HCT116 (cell line): ENCODE data around the gene HOXD10. TPM values are rescaled to one million over a fixed set of nuclear protein-coding genes. Genes with fewer than 3 reads are reported as not detected.

Experiments
- ATAC-seq: fragments of 200-7000 bp; cut with Tn5 transposase; 2 replicates; pipeline ENCODE4 v1.9.1; 2020; ENCODE audit warnings: mild to moderate bottlenecking, moderate library complexity
- BruUV-seq: library from RNA; stranded (reverse); fragments of 400-500 nt; replicated peaks from 2 replicates; lab custom pipeline; 2021; lab: Mats Ljungman, UMichigan
- CTCF ChIA-PET: fragments of 300-600 bp; sonication (Branson Sonifier 250); formaldehyde crosslinking; loops from one replicate; lab custom pipeline; 2021; ENCODE audit warnings: antibody characterized with exemption; lab: Charles Lee
- POLR2A ChIA-PET: fragments of 300-600, 350-600 bp; sonication (Branson Sonifier 250); formaldehyde crosslinking; loops from one replicate; lab custom pipeline; 2021; ENCODE audit warnings: antibody characterized with exemption; lab: Charles Lee
- RAD21 ChIA-PET, 2 experiments: fragments of 300-600 bp; sonication (Branson Sonifier 250); formaldehyde crosslinking; loops; one replicate each; lab custom pipeline; 2023; ENCODE audit warnings: low total read pairs in 2 of 2; ENCODE audit not compliant: uncharacterized antibody in 2 of 2, unreplicated experiment in 2 of 2, low non-redundant PET in 1 of 2; lab: Charles Lee
- DNase-seq: peaks from one replicate; pipeline ENCODE4 v3.0.0-alpha.2; 2010; ENCODE audit warnings: low read depth, low spot score
- H2AFZ ChIP-seq: fragments of 200-600 bp; shearing (Covaris generic), sonication (generic); 2 replicates; pipeline ENCODE4 v1.6.1; 2017; ENCODE audit warnings: low read depth, mixed run types, mixed read lengths, antibody characterized with exemption, low read length; ENCODE audit not compliant: poor library complexity, severe bottlenecking
- H3K27ac ChIP-seq: 2 replicates; pipeline ENCODE4 v1.5.1; 2012; ENCODE audit warnings: low read depth, low read length
- H3K27me3 ChIP-seq: fragments of 200-600 bp; sonication (generic); 2 replicates; pipeline ENCODE4 v1.6.1; 2016; ENCODE audit warnings: mixed run types, low read length, mixed read lengths; ENCODE audit not compliant: insufficient read depth
- H3K36me3 ChIP-seq, 2 experiments: fragments of 200-500 bp in 1 of 2; fragments of 200-600 bp in 1 of 2; sonication (Bioruptor generic) in 1 of 2; sonication (generic) in 1 of 2; 2 replicates each; pipeline versions ENCODE4 v1.5.1 to v1.6.1; 2014 to 2016; ENCODE audit warnings: low read length in 2 of 2, inconsistent platforms in 1 of 2, mixed read lengths in 1 of 2, mixed run types in 1 of 2; ENCODE audit not compliant: insufficient read depth in 2 of 2, control insufficient read depth in 1 of 2
- H3K4me1 ChIP-seq, 2 experiments: fragments of 200-600 bp in 1 of 2; sonication (generic) in 1 of 2; 2 replicates each; pipeline versions ENCODE4 v1.5.1 to v1.6.1; 2012 to 2017; ENCODE audit warnings: low read length in 2 of 2, inconsistent platforms in 1 of 2, mild to moderate bottlenecking in 1 of 2, mixed read lengths in 1 of 2, mixed run types in 1 of 2, moderate library complexity in 1 of 2; ENCODE audit not compliant: insufficient read depth in 2 of 2, control insufficient read depth in 1 of 2
- H3K4me2 ChIP-seq: fragments of 200-600 bp; sonication (generic); 2 replicates; pipeline ENCODE4 v1.6.1; 2017; ENCODE audit warnings: mixed run types, low read length, mixed read lengths
- H3K4me3 ChIP-seq, 2 experiments: fragments of 200-600 bp in 1 of 2; sonication (generic) in 1 of 2; replicated peaks in 1 of 2; 2 replicates each; pipeline ENCODE4 v1.5.1; 2011 to 2016; ENCODE audit warnings: low read length in 2 of 2, control low read depth in 1 of 2, low read depth in 1 of 2, mild to moderate bottlenecking in 1 of 2, mixed read lengths in 1 of 2, mixed run types in 1 of 2
- H3K79me2 ChIP-seq: fragments of 200-600 bp; sonication (generic); 2 replicates; pipeline ENCODE4 v1.6.1; 2017; ENCODE audit warnings: mild to moderate bottlenecking, mixed run types, low read length, moderate library complexity, mixed read lengths; ENCODE audit not compliant: insufficient read depth
- H3K9ac ChIP-seq: fragments of 200-600 bp; sonication (generic); 2 replicates; pipeline ENCODE4 v1.6.1; 2016; ENCODE audit warnings: low read length, mixed read lengths
- H3K9me2 ChIP-seq: fragments of 200-600 bp; sonication (generic), shearing (Covaris generic); 2 replicates; pipeline ENCODE4 v1.6.1; 2017; ENCODE audit warnings: mixed run types, mild to moderate bottlenecking, moderate library complexity; ENCODE audit not compliant: insufficient read depth
- H3K9me3 ChIP-seq, 2 experiments: fragments of 200-500 bp in 1 of 2; fragments of 200-600 bp in 1 of 2; sonication (Bioruptor generic) in 1 of 2; sonication (generic) in 1 of 2; 2 replicates each; pipeline ENCODE4 v1.6.1; 2014 to 2017; ENCODE audit warnings: low read length in 2 of 2, mixed read lengths in 2 of 2, inconsistent platforms in 1 of 2, low read depth in 1 of 2, mild to moderate bottlenecking in 1 of 2, mixed run types in 1 of 2, moderate library complexity in 1 of 2; ENCODE audit not compliant: control insufficient read depth in 1 of 2, insufficient read depth in 1 of 2
- H4K20me1 ChIP-seq: fragments of 200-600 bp; sonication (generic), shearing (Covaris generic); 2 replicates; pipeline ENCODE4 v1.6.1; 2017; ENCODE audit warnings: mixed run types, mild to moderate bottlenecking, moderate library complexity; ENCODE audit not compliant: insufficient read depth
- ATF3 ChIP-seq: IDR thresholded peaks from 2 replicates; pipeline ENCODE4 v1.6.1; 2012
- CEBPB ChIP-seq: IDR thresholded peaks from 2 replicates; pipeline ENCODE4 v1.6.1; 2012; ENCODE audit warnings: low read depth
- MAX ChIP-seq: IDR thresholded peaks from 2 replicates; pipeline ENCODE4 v1.6.1; 2012
- POLR2AphosphoS5 ChIP-seq: IDR thresholded peaks from 2 replicates; pipeline ENCODE4 v1.6.1; 2011; ENCODE audit warnings: mild to moderate bottlenecking, low read depth, low read length, moderate library complexity
- TCF7L2 ChIP-seq: IDR thresholded peaks from 2 replicates; pipeline ENCODE4 v1.7.0; 2011; ENCODE audit warnings: borderline replicate concordance, inconsistent platforms; ENCODE audit not compliant: insufficient read depth, insufficient read length; ENCODE audit errors: extremely low read depth
- YY1 ChIP-seq: IDR thresholded peaks from 2 replicates; pipeline ENCODE4 v1.6.1; 2011; ENCODE audit warnings: low read length, low read depth, moderate library complexity, mild to moderate bottlenecking; ENCODE audit not compliant: insufficient replicate concordance; ENCODE audit errors: extremely low read depth
- ZFX ChIP-seq: fragments of 450-650 bp; IDR thresholded peaks from 2 replicates; pipeline ENCODE4 v1.6.1; 2017
- intact Hi-C: fragments of 100-400 bp; cut with micrococcal nuclease; formaldehyde crosslinking; loops from 2 replicates; pipeline ENCODE4 v1.10.0; 2022
- total RNA-seq: library from RNA; stranded (reverse); gene quantifications from one replicate; pipeline ENCODE4 v1.2.1, GENCODE V29; 2021; ENCODE audit not compliant: unreplicated experiment

The HOXD10 gene
- total RNA-seq, 1 experiment from 2014 or later: not detected

- Histone ChIP-seq H3K27me3 (no peaks in the 10 kb centered on the region), H3K79me2 (no peaks in the 10 kb centered on the region), H3K9me3 (no peaks in the 10 kb centered on the region), H3K4me1 (peaks cover 5 to 18% of the 10 kb centered on the region in 2 experiments; a peak in 3 of 4 replicates), H3K4me2 (no peak overlapping the region), H3K27ac (no peak overlapping the region), H2AFZ (no peak overlapping the region), H4K20me1 (no peaks in the 10 kb centered on the region), H3K9ac (no peak overlapping the region), H3K4me3 (no peak overlapping the region), H3K9me2 (no peaks in the 10 kb centered on the region), H3K36me3 (no peaks in the 10 kb centered on the region)
- ChIA-PET CTCF (no interaction called here), POLR2A (no interaction called here), RAD21 (no interaction called here)
- no peak for ATAC-seq
- BruUV-seq: no TSS peak
- no peak for TF ChIP-seq CEBPB
- DNase-seq: no peak
- intact Hi-C loops: no loop called here
Observed at GRCh38 chr2:176093145-176093897, 23.3 kb upstream of the HOXD10 start.

GRCh38 chr2:176093898-176094249, 22.7 kb upstream of the HOXD10 start:
- H3K9me2 ChIP-seq: no peaks in the 10 kb centered on the region
- H3K79me2 ChIP-seq: no peaks in the 10 kb centered on the region
- H3K4me3 ChIP-seq: no peak overlapping the region
- TF ChIP-seq ZFX: no peak
- TF ChIP-seq MAX: no peak
- TF ChIP-seq TCF7L2: no peak
- no peak for TF ChIP-seq ATF3
- TF ChIP-seq POLR2AphosphoS5: no peak
- TF ChIP-seq YY1: no peak
- TF ChIP-seq, all 23 proteins: peak for 0
- intact Hi-C loops: no loop called here
- no peak for ATAC-seq
- Histone ChIP-seq H3K27ac (no peak overlapping the region), H3K9ac (no peak overlapping the region), H3K4me2 (no peak overlapping the region), H3K9me3 (no peaks in the 10 kb centered on the region), H3K27me3 (no peaks in the 10 kb centered on the region), H3K36me3 (no peaks in the 10 kb centered on the region), H3K4me1 (peaks cover 5 to 18% of the 10 kb centered on the region in 2 experiments; a peak in 3 of 4 replicates), H4K20me1 (no peaks in the 10 kb centered on the region), H2AFZ (no peak overlapping the region)
- DNase-seq: no peak
- ChIA-PET RAD21 (no interaction called here), POLR2A (no interaction called here), CTCF (no interaction called here)
- BruUV-seq: no TSS peak
